Measurements from ENCODE around the gene TBC1D8. TPM values are rescaled to one million over a fixed set of nuclear protein-coding genes. Genes with fewer than 3 reads are reported as not detected.

TBC1D8 gene
- total RNA-seq, 1 donor from 2014 or later = 62.4 TPM

DNA sequence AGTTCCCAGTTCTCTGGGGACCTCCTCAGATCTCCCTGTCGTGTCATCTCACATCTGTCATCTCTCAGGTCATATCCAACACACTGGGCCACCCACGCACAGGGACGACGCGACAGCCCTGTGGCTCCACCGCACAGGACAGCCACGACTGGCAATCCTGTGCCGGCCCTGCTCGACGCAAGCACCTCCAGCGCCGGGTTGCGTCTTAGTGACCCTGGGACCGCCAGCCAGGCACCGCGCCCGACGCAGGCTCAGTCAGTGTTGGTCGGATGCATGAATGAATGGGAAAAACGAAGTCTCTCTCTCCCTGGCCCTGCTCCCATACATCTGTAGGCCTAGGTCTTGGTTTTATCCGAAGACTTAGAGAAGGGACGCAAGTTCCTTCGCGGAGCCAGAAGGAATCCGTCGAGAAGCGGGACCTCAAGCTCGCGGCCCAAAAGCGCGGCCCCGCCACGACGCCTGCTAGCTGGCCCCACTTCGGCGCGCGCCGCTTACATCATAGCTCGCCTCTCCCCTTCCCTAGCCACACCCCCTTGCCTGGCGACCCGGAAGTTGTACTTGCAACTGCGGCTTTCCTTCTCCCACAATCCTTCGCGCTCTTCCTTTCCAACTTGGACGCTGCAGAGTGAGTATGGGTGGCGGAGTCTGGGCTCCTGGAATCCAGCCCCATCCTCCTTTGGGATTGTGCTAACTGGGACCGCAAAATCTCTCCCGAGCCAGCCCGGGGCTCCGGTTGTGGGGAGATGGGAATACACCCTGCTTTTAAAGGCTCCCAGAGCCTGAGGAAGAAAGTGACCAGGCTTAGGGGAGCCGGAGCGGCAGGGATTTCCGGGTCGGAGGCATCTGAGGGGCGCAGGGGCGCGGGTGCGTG is 149.3 kb downstream of the TBC1D8 start, which contains the start of gene RPL31:
RPL31 (plus strand) TSS at position 599 of the 871 bp plus-strand sequence. CDS start 413 bp downstream, outside the sequence.
- DNase-seq (ENCODE audit: low read depth in 2 of 2) = peak; percentile 94 to 97

DNA sequence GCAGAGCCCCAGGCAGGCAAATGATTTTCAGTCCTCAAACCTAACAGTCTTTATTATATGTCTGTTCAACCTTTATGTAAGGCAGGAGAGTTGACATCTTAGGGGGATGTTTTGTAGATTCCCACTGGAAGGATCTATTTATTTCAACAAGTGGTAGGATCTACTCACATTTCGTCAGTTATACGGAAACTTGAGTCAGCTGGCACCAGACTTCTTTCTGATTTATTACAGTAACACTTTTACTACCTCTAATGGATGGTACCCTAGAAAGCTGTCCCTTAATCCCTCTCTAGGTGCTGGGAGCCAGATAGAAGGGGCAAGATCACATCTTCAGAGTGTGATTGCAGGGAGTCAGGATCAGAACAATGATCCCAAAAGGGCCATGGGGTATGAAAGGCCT is 151.2 kb downstream of the TBC1D8 start:
- DNase-seq (ENCODE audit: low read depth in 2 of 2) = no peak

GRCh38 chr2:100998235-100998573 is 153.0 kb downstream of the TBC1D8 start:
- no peak for DNase-seq (ENCODE audit: low read depth in 2 of 2)

DNA sequence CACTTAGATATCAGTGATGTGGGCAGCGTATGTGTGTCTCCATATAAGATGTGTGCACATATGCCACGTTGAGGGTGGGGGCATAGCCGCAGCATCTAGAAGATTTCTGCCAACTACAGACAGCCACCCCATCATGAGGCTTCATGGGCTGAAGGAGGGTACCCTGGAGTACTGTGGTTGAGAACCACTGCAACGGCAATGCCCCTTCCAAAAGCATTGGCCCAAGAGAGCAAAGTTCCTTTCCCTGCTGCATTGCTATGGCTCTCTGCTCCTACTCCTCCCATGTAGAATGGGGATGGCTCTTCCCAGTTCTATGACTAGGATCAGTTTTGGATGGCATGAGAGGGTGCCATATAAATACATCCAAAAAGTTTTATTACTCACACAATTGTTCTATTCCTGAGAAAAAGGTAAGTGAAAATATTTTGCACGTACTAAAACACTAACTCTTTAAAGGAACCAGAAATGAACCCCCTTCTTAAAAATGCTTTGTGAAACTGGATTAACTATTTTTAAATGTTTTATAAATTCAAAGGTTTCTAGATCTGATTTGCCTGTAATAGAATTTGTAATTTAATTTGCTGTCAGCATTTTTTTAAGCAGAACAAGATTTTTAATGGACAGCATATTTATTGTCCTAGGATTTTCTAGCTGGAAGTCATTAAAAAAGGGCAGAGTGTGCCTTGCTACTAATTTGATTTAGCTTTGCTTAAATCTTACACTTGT is 153.5 kb downstream of the TBC1D8 start:
- DNase-seq (ENCODE audit: low read depth in 2 of 2) = no peak

- no peak for DNase-seq (ENCODE audit: low read depth in 2 of 2)
Measured at GRCh38 chr2:100995309-100996075, 155.7 kb downstream of the TBC1D8 start.

GRCh38 chr2:100993294-100993693 is 157.9 kb downstream of the TBC1D8 start:
- no peak for DNase-seq (ENCODE audit: low read depth in 2 of 2)

GRCh38 chr2:100992262-100992661 is 158.9 kb downstream of the TBC1D8 start:
- DNase-seq (ENCODE audit: low read depth in 2 of 2) = no peak

DNA sequence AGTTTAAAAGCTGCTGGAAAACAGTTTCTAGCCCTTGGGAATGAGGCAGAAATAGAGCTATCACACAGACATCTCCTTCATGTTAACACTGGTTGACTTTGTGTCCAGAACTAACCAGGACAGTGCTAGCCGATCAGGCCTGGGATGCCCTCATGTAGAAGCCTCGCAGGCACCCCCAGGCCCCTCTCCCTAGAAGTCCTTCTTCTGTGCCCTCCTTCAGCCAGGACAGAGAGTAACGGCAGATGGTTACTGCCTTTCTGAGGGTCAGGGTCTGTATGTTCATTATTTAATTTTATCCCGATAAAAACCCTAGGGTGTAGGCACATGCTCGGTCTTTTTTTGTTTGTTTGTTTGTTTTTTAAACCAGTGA is 159.8 kb downstream of the TBC1D8 start:
- no peak for DNase-seq (ENCODE audit: low read depth in 2 of 2)

GRCh38 chr2:100990650-100991403 is 160.4 kb downstream of the TBC1D8 start:
- no peak for DNase-seq (ENCODE audit: low read depth in 2 of 2)

DNA sequence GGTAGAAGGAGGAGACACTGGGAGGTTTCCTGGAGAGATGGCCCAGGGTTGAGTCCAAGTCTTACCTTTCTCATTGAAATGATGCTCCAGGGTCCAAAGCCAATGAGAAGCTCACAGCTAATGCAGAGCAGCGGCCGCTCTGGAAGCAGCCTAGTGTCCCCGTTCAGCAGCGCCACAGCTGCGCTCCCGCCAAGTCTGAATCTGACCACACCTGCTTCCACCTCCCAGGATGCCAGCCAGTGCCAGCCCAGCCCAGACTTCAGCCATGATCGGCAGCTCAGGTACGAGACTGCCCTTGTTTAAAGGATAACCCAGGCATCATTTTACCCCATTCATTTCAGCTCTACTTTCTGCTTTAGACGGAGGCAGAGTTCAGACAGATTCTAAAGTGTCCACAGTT is 161.0 kb downstream of the TBC1D8 start:
- no peak for DNase-seq (ENCODE audit: low read depth in 2 of 2)

- DNase-seq (ENCODE audit: low read depth in 2 of 2) = no peak
Measured at GRCh38 chr2:100989666-100990065, 161.5 kb downstream of the TBC1D8 start.

- no peak for DNase-seq (ENCODE audit: low read depth in 2 of 2)
Measured at GRCh38 chr2:100988630-100989417, 162.4 kb downstream of the TBC1D8 start.

GRCh38 chr2:100987974-100988373 is 163.2 kb downstream of the TBC1D8 start:
- no peak for DNase-seq (ENCODE audit: low read depth in 2 of 2)

- DNase-seq (ENCODE audit: low read depth in 2 of 2) = no peak
Measured at GRCh38 chr2:100987536-100987935, 163.6 kb downstream of the TBC1D8 start.

DNA sequence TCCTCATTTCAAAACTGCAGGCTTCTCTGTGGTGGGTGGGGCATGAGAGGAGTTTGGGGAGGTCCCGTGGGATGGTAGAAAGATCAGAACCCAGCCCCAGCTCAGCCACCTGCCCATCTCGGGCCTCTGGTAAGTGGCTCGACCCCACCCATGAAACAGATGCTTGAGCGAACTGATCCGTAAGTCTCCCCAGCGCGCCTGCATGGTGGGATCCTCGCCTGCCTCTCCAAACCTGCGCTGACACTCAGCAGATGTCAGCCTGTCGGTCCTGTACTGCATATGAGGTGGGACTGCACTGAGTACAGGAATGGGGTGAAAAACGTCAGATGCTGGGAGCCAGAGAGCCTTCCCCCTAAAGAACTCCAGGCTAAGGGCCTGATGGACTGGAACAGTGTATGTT is 165.0 kb downstream of the TBC1D8 start:
- no peak for DNase-seq (ENCODE audit: low read depth in 2 of 2)

- peak; percentile 69 to 81 for DNase-seq (ENCODE audit: low read depth in 2 of 2)
Measured at GRCh38 chr2:100984892-100985307, 166.3 kb downstream of the TBC1D8 start.

GRCh38 chr2:100983684-100984310 is 167.4 kb downstream of the TBC1D8 start:
- DNase-seq (ENCODE audit: low read depth in 2 of 2) = peak; percentile 33 to 53

DNA sequence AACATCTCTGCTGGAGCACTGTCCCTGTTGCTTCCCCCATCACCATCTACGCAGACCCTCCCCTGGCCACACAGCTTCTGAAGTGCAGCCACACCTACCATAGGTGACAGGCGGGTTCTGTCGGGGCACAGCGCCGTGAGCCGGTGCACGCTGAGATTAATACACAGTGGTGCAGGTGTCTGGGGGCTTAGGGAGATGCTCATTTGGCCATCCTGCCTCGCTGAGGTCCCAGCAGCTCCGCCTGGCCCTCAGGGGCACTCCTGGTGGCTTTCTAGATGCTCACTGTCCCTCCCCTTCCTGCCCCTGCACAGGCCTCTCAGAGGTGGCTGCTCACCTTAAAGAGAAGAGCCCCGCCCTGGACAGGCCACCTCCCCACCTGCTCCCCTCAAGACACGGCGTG is 168.0 kb downstream of the TBC1D8 start:
- DNase-seq (ENCODE audit: low read depth in 2 of 2) = no peak

DNA sequence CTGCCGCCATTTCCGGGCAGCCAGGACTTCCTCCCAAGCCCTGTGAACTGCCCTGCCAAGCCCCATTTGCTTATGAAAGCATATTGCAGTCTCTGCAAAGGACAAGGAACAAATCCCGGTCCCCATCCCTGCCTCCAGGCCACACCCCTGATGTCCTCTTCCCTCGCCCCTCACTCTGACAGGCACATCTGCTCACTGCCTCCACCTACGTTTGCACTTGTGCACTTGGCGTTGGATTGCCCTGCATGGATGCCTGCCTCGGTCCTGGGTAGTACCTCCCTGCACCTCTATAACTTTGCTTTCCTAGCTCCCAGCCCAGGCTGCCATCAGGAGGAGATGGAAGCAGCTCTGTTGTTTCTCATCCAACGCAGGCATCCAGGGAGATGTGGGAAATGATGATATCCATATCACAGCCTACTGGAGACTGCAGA is 168.7 kb downstream of the TBC1D8 start:
- DNase-seq (ENCODE audit: low read depth in 2 of 2) = no peak

- DNase-seq (ENCODE audit: low read depth in 2 of 2) = no peak
Measured at GRCh38 chr2:100981011-100981410, 170.2 kb downstream of the TBC1D8 start.
